HG03175 (cell line): ENCODE data around the gene HAVCR2.
A peak's percentile ranks its signal among the peaks of the same experiment; 100 is the strongest.
"Not testable (repeated sequence)": the region's sequence is repeated elsewhere in the genome, so short reads cannot be mapped to it uniquely, and the experiment has no call there.

Source experiments
- ATAC-seq: cut with Tn5 transposase; IDR thresholded peaks from one replicate; pipeline ENCODE4 v1.9.1; 2021; ENCODE audit warnings: mild to moderate bottlenecking, moderate library complexity; ENCODE audit not compliant: unreplicated experiment

The HAVCR2 gene

GRCh38 chr5:157100140-157100679 lies 8.6 kb downstream of the HAVCR2 start:
- no peak for ATAC-seq

GRCh38 chr5:157088342-157088990 lies 20.4 kb downstream of the HAVCR2 start:
- ATAC-seq = peak; percentile 73

GRCh38 chr5:157086751-157087359 lies 22.0 kb downstream of the HAVCR2 start:
- ATAC-seq = no peak

GRCh38 chr5:157085930-157086329 lies 22.9 kb downstream of the HAVCR2 start:
- no peak for ATAC-seq

- no peak for ATAC-seq
These were observed 28.6 kb downstream of the HAVCR2 start for GRCh38 chr5:157080286-157080685.

- no peak for ATAC-seq
These were observed 32.3 kb downstream of the HAVCR2 start for GRCh38 chr5:157076558-157076957.

- no peak for ATAC-seq
These were observed 36.3 kb downstream of the HAVCR2 start for GRCh38 chr5:157072508-157072907.

GRCh38 chr5:157069949-157070348 lies 38.9 kb downstream of the HAVCR2 start:
- ATAC-seq = no peak

- ATAC-seq = no peak
These were observed 40.1 kb downstream of the HAVCR2 start for GRCh38 chr5:157068785-157069184.

GRCh38 chr5:157068339-157068738 lies 40.5 kb downstream of the HAVCR2 start:
- ATAC-seq = no peak

- ATAC-seq = no peak
These were observed 41.8 kb downstream of the HAVCR2 start for GRCh38 chr5:157067005-157067404.

- ATAC-seq = no peak
These were observed 42.8 kb downstream of the HAVCR2 start for GRCh38 chr5:157066080-157066479.

- no peak for ATAC-seq
These were observed 44.9 kb downstream of the HAVCR2 start for GRCh38 chr5:157063776-157064430.

- no peak for ATAC-seq
These were observed 49.0 kb downstream of the HAVCR2 start for GRCh38 chr5:157059891-157060290.

GRCh38 chr5:157059093-157059539 lies 49.7 kb downstream of the HAVCR2 start, which contains the start of gene HAVCR1:
HAVCR1 (minus strand) TSS chr5:157059116; CDS start chr5:157057943, 1,173 bp downstream.
- peak; percentile 82 for ATAC-seq

- ATAC-seq = no peak
These were observed 51.1 kb downstream of the HAVCR2 start for GRCh38 chr5:157057459-157058370.

- not testable (repeated sequence) for ATAC-seq
These were observed 52.0 kb downstream of the HAVCR2 start for GRCh38 chr5:157056848-157057247.

GRCh38 chr5:157051604-157052245 lies 57.1 kb downstream of the HAVCR2 start:
- ATAC-seq = no peak

- ATAC-seq = no peak
These were observed 58.8 kb downstream of the HAVCR2 start for GRCh38 chr5:157050050-157050449.

GRCh38 chr5:157049605-157050004 lies 59.2 kb downstream of the HAVCR2 start:
- ATAC-seq = no peak
